Stimulated activated naive CD4-positive, alpha-beta T cell (primary cell): Measurements from ENCODE around the gene DAPL1.

ENCODE experiments used
- DNase-seq, 6 experiments: peaks; one replicate each; lab custom pipeline; 2025; lab: John Stamatoyannopoulos, UW

DAPL1 gene

GRCh38 chr2:158795195-158795924, at the start of gene DAPL1:
DAPL1 (plus strand) TSS chr2:158795317; CDS start chr2:158795373, 56 bp downstream.
- no peak for DNase-seq

- DNase-seq = no peak
These were observed 49.2 kb upstream of the DAPL1 start for GRCh38 chr2:158745866-158746382.

- DNase-seq = no peak
These were observed 48.6 kb upstream of the DAPL1 start for GRCh38 chr2:158746488-158746887.

DNA sequence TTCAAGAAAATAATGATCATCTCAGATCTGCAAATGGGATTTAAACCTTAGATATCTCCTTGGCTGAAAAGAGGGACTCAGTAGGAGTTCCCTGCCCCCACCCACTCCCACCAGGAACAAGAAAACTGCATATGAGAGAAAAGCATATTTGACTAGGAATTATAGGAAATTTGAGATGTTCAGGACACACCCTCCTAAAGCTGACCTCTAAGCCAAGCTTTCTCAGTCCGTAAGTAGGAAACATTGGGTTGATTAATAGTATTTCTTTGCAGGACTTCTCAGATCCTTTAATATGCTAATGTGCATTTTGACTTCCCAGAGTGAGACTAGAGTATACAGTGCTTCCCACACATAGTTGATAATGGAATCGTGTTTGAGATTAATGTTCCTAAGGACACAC, 47.8 kb upstream of the DAPL1 start:
- no peak for DNase-seq

DNA sequence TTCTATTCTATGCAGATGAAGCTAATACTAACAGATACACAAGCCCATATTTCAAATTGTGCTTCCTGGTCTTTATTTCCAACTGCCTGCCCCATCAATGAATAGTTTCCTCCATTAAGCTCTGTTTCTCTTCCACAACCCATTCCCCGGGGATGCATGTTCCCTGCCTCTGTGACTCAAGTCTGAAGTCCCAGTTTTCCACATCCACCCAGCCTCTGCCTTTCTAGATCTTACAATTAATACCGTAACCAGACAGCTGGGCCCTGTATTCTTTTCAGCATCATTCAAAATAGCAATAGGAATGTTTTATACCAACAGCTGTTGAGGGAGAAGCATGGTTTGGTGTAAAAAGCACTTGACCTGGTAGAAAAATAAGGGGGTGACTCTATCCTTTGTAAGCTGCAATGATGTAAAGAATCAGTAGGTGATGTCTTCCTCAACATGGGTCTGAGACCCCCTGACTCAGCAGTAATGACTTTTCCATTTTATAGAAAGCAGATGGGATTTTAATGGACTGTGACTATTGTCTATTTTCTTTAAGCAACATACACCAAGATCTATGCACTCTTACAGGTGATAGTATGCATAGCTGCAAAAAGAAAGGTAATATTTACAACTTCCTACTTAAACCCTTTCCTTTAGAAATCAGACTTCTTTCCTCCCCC, 46.1 kb upstream of the DAPL1 start:
- no peak for DNase-seq

- no peak for DNase-seq
These were observed 44.5 kb upstream of the DAPL1 start for GRCh38 chr2:158750458-158751125.

GRCh38 chr2:158753641-158754611, 41.2 kb upstream of the DAPL1 start:
- peak in 2 of 6 experiments; percentile 25 to 40 for DNase-seq

DNA sequence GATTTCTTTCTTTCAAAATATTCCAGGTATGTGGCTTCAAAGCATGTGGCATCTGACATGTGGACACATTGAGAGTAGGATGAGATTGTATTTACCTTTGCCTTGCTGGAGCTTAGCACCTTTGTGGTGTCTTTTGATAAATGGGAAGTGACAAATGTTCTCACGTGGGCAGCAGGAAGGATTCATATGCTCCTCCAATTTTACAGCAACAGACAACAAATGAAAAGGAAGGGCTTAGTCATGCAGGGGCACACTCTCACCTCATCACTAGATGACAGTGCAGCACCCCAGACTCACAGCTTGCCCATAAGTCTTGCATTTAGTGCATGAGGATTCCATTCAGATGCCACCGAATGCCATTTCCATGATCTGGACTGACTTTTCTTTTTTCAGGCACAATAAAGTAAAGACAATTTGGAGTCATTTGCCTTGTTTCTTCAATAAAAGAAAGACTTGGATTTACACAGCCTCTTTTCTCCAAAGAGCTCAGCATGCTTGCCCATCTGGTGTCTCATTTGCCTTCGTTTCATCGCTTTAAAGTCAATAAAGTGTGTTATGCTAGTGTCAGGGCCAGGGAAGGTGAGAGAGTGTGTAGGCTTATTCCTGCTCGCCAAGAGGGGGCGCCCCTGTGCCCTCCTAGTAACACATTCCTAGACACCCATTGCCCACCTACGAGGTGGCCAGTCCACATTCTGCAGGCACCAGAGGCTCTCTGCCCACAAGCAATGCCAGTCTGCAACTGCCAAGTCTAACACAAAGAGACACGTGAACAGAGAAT, 39.6 kb upstream of the DAPL1 start:
- no peak for DNase-seq

- no peak for DNase-seq
These were observed 38.8 kb upstream of the DAPL1 start for GRCh38 chr2:158756331-158756730.

- DNase-seq = no peak
These were observed 38.1 kb upstream of the DAPL1 start for GRCh38 chr2:158756976-158757375.

- no peak for DNase-seq
These were observed 34.2 kb upstream of the DAPL1 start for GRCh38 chr2:158760887-158761286.

- DNase-seq = no peak
These were observed 33.5 kb upstream of the DAPL1 start for GRCh38 chr2:158761621-158762020.

DNA sequence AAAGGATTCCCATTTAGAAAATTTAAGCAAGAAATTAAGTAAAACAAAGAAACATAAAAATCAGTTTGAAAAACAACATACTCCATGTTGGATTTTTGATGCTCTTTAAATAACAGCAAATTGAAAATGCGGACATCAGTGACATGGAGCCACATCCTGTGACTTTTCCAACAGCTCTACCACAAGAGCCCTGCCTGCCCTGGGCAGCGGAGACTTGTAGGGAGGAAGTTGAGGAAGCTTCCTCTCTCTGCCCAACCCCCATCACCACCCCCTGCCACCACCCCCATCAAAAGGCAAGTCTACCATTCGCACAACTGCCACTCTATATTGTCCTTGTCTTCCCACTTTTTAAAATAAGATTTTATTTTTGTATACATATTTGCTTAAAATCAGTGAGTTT, 32.8 kb upstream of the DAPL1 start:
- DNase-seq = no peak

DNA sequence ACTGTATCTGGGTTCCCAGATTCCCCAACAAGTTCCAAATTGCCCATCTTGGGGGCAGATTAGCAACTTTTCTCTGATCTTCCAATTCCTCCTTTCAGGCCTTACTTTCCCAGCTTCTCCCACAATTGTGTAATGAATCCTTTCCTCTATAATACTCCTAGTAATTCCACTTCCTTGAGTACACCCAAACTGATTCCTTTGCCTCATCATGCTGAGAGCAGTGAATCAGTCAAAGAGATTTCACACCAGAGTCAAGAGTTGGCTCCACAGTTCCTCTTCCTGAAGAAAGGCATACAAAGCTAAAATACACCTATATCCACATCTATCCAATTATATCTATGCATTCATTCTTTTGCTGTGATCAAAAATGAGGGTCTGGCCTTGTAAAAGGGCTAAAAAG, 28.6 kb upstream of the DAPL1 start:
- DNase-seq = no peak

- DNase-seq = no peak
These were observed 22.6 kb upstream of the DAPL1 start for GRCh38 chr2:158772306-158773078.

- DNase-seq = no peak
These were observed 22.0 kb upstream of the DAPL1 start for GRCh38 chr2:158773121-158773520.

- DNase-seq = no peak
These were observed 20.4 kb upstream of the DAPL1 start for GRCh38 chr2:158774681-158775080.

GRCh38 chr2:158775273-158776027, 19.7 kb upstream of the DAPL1 start:
- no peak for DNase-seq

DNA sequence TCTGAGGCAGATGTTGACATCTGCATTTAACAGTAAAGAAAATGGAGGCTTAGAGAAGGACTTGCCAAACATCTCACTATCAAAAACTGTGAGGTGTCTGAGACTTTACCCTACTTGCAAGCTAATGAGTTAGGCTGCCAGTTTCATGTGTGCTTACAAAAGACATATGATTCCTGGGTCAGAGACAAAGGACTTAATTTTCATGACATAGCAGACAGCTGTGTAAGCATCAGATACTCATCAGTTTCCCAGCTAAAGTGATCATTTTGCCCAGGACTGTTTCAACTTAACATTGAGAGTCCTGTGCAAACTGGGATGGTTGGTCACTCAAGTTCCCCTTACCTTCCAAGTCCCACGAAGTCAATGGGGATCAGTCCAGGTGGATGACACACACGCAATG, 18.9 kb upstream of the DAPL1 start:
- DNase-seq = no peak
